Fibroblast of lung (primary cell): Measurements from ENCODE around the gene EEFSEC. TPM values are rescaled to one million over a fixed set of nuclear protein-coding genes. Genes with fewer than 3 reads are reported as not detected.

Source experiments
- DNase-seq, 2 donors: peaks; one replicate each; pipeline versions ENCODE4 v3.0.0 to v3.0.0-alpha.2; 2010; ENCODE audit warnings: low read depth in 2 of 2
- H2AFZ ChIP-seq: 2 replicates; pipeline ENCODE4 v1.5.1; 2012; ENCODE audit warnings: low read length, control low read depth, inconsistent platforms
- H3K27ac ChIP-seq: 2 replicates; pipeline ENCODE4 v1.5.1; 2011; ENCODE audit warnings: low read length, control low read depth; ENCODE audit not compliant: insufficient read depth
- H3K27me3 ChIP-seq: 2 replicates; pipeline ENCODE4 v1.5.1; 2011; ENCODE audit warnings: mild to moderate bottlenecking, low read length; ENCODE audit not compliant: control insufficient read depth, insufficient read depth
- H3K36me3 ChIP-seq: 2 replicates; pipeline ENCODE4 v1.5.1; 2011; ENCODE audit warnings: low read length; ENCODE audit not compliant: control insufficient read depth, insufficient read depth
- H3K4me1 ChIP-seq: 2 replicates; pipeline ENCODE4 v1.5.1; 2011; ENCODE audit warnings: low read length; ENCODE audit not compliant: control insufficient read depth, insufficient read depth; ENCODE audit errors: extremely low read depth
- H3K4me2 ChIP-seq: 2 replicates; pipeline ENCODE4 v1.5.1; 2011; ENCODE audit warnings: low read length, control low read depth; ENCODE audit not compliant: insufficient read depth; ENCODE audit errors: extremely low read depth
- H3K4me3 ChIP-seq, 4 experiments: fragments of 200-600 bp in 1 of 4; sonication (generic) in 1 of 4; replicated peaks in 1 of 4; 2 replicates each; pipeline ENCODE4 v1.5.1; 2011 to 2016; ENCODE audit warnings: low read length in 4 of 4, low read depth in 3 of 4, mild to moderate bottlenecking in 3 of 4, control low read depth in 2 of 4, inconsistent platforms in 1 of 4, mixed read lengths in 1 of 4; ENCODE audit not compliant: insufficient read depth in 1 of 4; ENCODE audit errors: control extremely low read depth in 1 of 4
- H3K79me2 ChIP-seq: 2 replicates; pipeline ENCODE4 v1.5.1; 2012; ENCODE audit warnings: mild to moderate bottlenecking, low read length, inconsistent platforms; ENCODE audit not compliant: control insufficient read depth, insufficient read depth
- H3K9ac ChIP-seq: 2 replicates; pipeline ENCODE4 v1.5.1; 2011; ENCODE audit warnings: mild to moderate bottlenecking, low read length, control low read depth; ENCODE audit not compliant: insufficient read depth
- H3K9me3 ChIP-seq: 2 replicates; pipeline ENCODE4 v1.5.1; 2012; ENCODE audit warnings: low read depth, low read length; ENCODE audit not compliant: control insufficient read depth, insufficient read depth
- H4K20me1 ChIP-seq: 2 replicates; pipeline ENCODE4 v1.5.1; 2011; ENCODE audit warnings: low read length; ENCODE audit not compliant: control insufficient read depth, insufficient read depth; ENCODE audit errors: extremely low read depth
- CTCF ChIP-seq, 2 donors: IDR thresholded peaks in 1 of 2; conservative IDR thresholded peaks in 1 of 2; 1 replicate in 1 of 2; 2 replicates in 1 of 2; pipeline ENCODE4 v1.5.1; 2011 to 2012; ENCODE audit warnings: low read length in 2 of 2, control low read depth in 1 of 2, inconsistent platforms in 1 of 2, low read depth in 1 of 2, mild to moderate bottlenecking in 1 of 2
- EZH2 ChIP-seq: IDR thresholded peaks from 2 replicates; pipeline ENCODE4 v1.5.1; 2012; ENCODE audit warnings: low read length, control low read depth, mild to moderate bottlenecking; ENCODE audit errors: missing control alignments
- polyA plus RNA-seq, 2 donors: library from polyadenylated mRNA; depleted of rRNA in 1 of 2; stranded (reverse) in 1 of 2; unstranded in 1 of 2; fragments of >200 nt; gene quantifications; 2 replicates each; pipeline ENCODE4 v1.2.1, GENCODE V29; 2011 to 2012; ENCODE audit warnings: missing spikeins in 1 of 2
- total RNA-seq: library from RNA; depleted of rRNA; stranded (reverse); fragments of >200 nt; gene quantifications from 2 replicates; pipeline ENCODE4 v1.2.1, GENCODE V29; 2014

Gene EEFSEC
- total and polyA plus RNA-seq, 2 donors (not counting 1 experiment from before 2014, with no cell fraction given), result 2.6 to 5.0 TPM

GRCh38 chr3:128376516-128376915 lies 223.2 kb downstream of the EEFSEC start:
- Histone ChIP-seq H3K4me3 (no peak overlapping the region), H3K9ac (no peak overlapping the region)
- no peak for DNase-seq

GRCh38 chr3:128378631-128379347 lies 225.5 kb downstream of the EEFSEC start:
- Histone ChIP-seq H3K4me1 (peaks cover 12% of the 10 kb centered on the region), H3K4me2 (peak overlapping the region; percentile 30), H3K4me3 (no peak overlapping the region), H3K36me3 (no peaks in the 10 kb centered on the region), H3K79me2 (no peaks in the 10 kb centered on the region), H3K9ac (no peak overlapping the region), H2AFZ (no peak overlapping the region), H3K27ac (no peak overlapping the region), H3K27me3 (no peaks in the 10 kb centered on the region), H3K9me3 (no peaks in the 10 kb centered on the region), H4K20me1 (no peaks in the 10 kb centered on the region)
- DNase-seq, result peak; percentile 74 to 84
- no peak for TF ChIP-seq EZH2
- no peak for TF ChIP-seq CTCF (conservative IDR thresholded peaks at IDR 0.05 in 1 of 2, IDR thresholded peaks at IDR 0.05 in 1 of 2; ENCODE audit: low read depth in 1 of 2, low read length in 2 of 2)

More at GRCh38 chr3:128376516-128376915, 223.2 kb downstream of the EEFSEC start:
- H2AFZ ChIP-seq, result no peak overlapping the region
- H3K27me3 ChIP-seq, result no peaks in the 10 kb centered on the region
- H3K9me3 ChIP-seq, result no peaks in the 10 kb centered on the region
- no peaks in the 10 kb centered on the region for H3K79me2 ChIP-seq
- no peaks in the 10 kb centered on the region for H3K36me3 ChIP-seq
- H3K4me2 ChIP-seq, result no peak overlapping the region
- TF ChIP-seq EZH2 (no peak), CTCF (conservative IDR thresholded peaks at IDR 0.05 in 1 of 2, IDR thresholded peaks at IDR 0.05 in 1 of 2; ENCODE audit: low read depth in 1 of 2, low read length in 2 of 2) (no peak)
- no peak overlapping the region for H3K27ac ChIP-seq
- H4K20me1 ChIP-seq, result no peaks in the 10 kb centered on the region
- peaks cover 10% of the 10 kb centered on the region for H3K4me1 ChIP-seq

GRCh38 chr3:128379367-128380160 lies 226.3 kb downstream of the EEFSEC start:
- Histone ChIP-seq H3K79me2 (no peaks in the 10 kb centered on the region), H3K4me3 (no peak overlapping the region), H4K20me1 (no peaks in the 10 kb centered on the region), H3K27me3 (no peaks in the 10 kb centered on the region), H3K9ac (no peak overlapping the region), H3K9me3 (no peaks in the 10 kb centered on the region), H3K27ac (no peak overlapping the region), H3K4me1 (peaks cover 16% of the 10 kb centered on the region), H3K4me2 (peak overlapping the region; percentile 30), H3K36me3 (no peaks in the 10 kb centered on the region), H2AFZ (no peak overlapping the region)
- TF ChIP-seq CTCF (conservative IDR thresholded peaks at IDR 0.05 in 1 of 2, IDR thresholded peaks at IDR 0.05 in 1 of 2; ENCODE audit: low read depth in 1 of 2, low read length in 2 of 2) (peak in 1 of 2 donors; percentile 2), EZH2 (no peak)
- peak in 1 of 2 donors; percentile 26 for DNase-seq
